ENCODE measurements around the gene RITA1. TPM values are rescaled to one million over a fixed set of nuclear protein-coding genes. Genes with fewer than 3 reads are reported as not detected.
"Not testable (repeated sequence)": the region's sequence is repeated elsewhere in the genome, so short reads cannot be mapped to it uniquely, and the experiment has no call there.

The RITA1 gene
- total RNA-seq, 3 donors from 2014 or later: 13.0 to 17.0 (median 14.9) TPM

- Histone ChIP-seq H3K4me3 (no peak overlapping the region), H3K4me1 (ENCODE audit: low read depth) (peaks cover 8% of the 10 kb centered on the region)
- intact Hi-C loops (cut with DNase I, micrococcal nuclease): no loop called here
These were observed 18.6 kb downstream of the RITA1 start for GRCh38 chr12:113203852-113204760.

DNA sequence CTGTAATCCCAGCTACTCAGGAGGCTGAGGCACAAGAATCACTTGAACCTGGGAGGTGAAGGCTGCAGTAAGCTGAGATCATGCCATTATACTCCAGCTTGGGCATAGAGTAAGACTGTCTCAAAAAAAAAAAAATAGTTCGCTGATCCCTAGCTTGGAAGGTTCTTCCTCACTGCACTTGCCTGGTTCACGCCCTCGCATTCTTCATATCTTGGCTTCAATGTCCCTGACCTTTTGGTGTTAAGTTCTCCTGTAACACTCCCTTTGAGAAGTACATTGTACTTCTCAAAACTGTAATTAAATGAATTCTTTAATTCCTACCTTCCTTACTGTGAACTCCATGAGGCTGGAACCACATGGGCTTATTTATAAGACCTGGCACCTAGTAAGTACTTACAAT is 19.3 kb downstream of the RITA1 start:
- H3K9me3 ChIP-seq: no peaks in the 10 kb centered on the region
- H3K4me3 ChIP-seq: no peak overlapping the region
- TF ChIP-seq, protein P1, sequence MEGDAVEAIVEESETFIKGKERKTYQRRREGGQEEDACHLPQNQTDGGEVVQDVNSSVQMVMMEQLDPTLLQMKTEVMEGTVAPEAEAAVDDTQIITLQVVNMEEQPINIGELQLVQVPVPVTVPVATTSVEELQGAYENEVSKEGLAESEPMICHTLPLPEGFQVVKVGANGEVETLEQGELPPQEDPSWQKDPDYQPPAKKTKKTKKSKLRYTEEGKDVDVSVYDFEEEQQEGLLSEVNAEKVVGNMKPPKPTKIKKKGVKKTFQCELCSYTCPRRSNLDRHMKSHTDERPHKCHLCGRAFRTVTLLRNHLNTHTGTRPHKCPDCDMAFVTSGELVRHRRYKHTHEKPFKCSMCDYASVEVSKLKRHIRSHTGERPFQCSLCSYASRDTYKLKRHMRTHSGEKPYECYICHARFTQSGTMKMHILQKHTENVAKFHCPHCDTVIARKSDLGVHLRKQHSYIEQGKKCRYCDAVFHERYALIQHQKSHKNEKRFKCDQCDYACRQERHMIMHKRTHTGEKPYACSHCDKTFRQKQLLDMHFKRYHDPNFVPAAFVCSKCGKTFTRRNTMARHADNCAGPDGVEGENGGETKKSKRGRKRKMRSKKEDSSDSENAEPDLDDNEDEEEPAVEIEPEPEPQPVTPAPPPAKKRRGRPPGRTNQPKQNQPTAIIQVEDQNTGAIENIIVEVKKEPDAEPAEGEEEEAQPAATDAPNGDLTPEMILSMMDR (IDR thresholded peaks at IDR 0.05): no peak
- ATAC-seq (peak; percentile 7), DNase-seq (peak in 1 of 3 donors; percentile 12)
- intact Hi-C loops (cut with DNase I, micrococcal nuclease): no loop called here
- H3K36me3 ChIP-seq (ENCODE audit: low read depth): no peaks in the 10 kb centered on the region
- H3K4me1 ChIP-seq (ENCODE audit: low read depth): peaks cover 10% of the 10 kb centered on the region

More at GRCh38 chr12:113203852-113204760, 18.6 kb downstream of the RITA1 start:
- Histone ChIP-seq H3K9me3 (no peaks in the 10 kb centered on the region), H3K36me3 (ENCODE audit: low read depth) (no peaks in the 10 kb centered on the region)
- DNase-seq: peak in 1 of 3 donors; percentile 7
- TF ChIP-seq, protein P1 (IDR thresholded peaks at IDR 0.05): no peak
- ATAC-seq: no peak

- peak in 1 of 3 donors; percentile 8 for DNase-seq
- ATAC-seq; intact Hi-C loops (cut with DNase I, micrococcal nuclease); H3K36me3 ChIP-seq (ENCODE audit: low read depth); H3K9me3 ChIP-seq; H3K4me3 ChIP-seq: not testable (repeated sequence)
- peaks cover 10% of the 10 kb centered on the region for H3K4me1 ChIP-seq (ENCODE audit: low read depth)
These were observed 21.3 kb downstream of the RITA1 start for GRCh38 chr12:113206802-113207201.

GRCh38 chr12:113207613-113208040 is 22.1 kb downstream of the RITA1 start:
- H3K4me3 ChIP-seq: no peak overlapping the region
- no peaks in the 10 kb centered on the region for H3K9me3 ChIP-seq
- peaks cover 10% of the 10 kb centered on the region for H3K4me1 ChIP-seq (ENCODE audit: low read depth)
- DNase-seq: peak in 1 of 3 donors; percentile 24
- intact Hi-C loops (cut with DNase I, micrococcal nuclease): no loop called here
- TF ChIP-seq, protein P1 (IDR thresholded peaks at IDR 0.05): no peak
- ATAC-seq: peak; percentile 26
- H3K36me3 ChIP-seq (ENCODE audit: low read depth): no peaks in the 10 kb centered on the region

- intact Hi-C loops (cut with DNase I, micrococcal nuclease): no loop called here
- H3K4me1 ChIP-seq (ENCODE audit: low read depth): peaks cover 10% of the 10 kb centered on the region
- TF ChIP-seq, protein P1 (IDR thresholded peaks at IDR 0.05): no peak
- DNase-seq (peak; percentile 43 to 72 (median 64)), ATAC-seq (peak; percentile 82)
- H3K4me3 ChIP-seq: no peak overlapping the region
- no peaks in the 10 kb centered on the region for H3K36me3 ChIP-seq (ENCODE audit: low read depth)
- no peaks in the 10 kb centered on the region for H3K9me3 ChIP-seq
These were observed 22.8 kb downstream of the RITA1 start for GRCh38 chr12:113208041-113208934.
